ENCODE results near the gene VAV2. TPM values are rescaled to one million over a fixed set of nuclear protein-coding genes. Genes with fewer than 3 reads are reported as not detected.

Gene VAV2
- total RNA-seq, 1 experiment from 2014 or later: 25.1 TPM

GRCh38 chr9:133725886-133726285 is 266.2 kb downstream of the VAV2 start:
- in situ Hi-C loops (cut with HindIII; ENCODE audit: low pct_unique_long_range_greater_than_20kb, low sequenced_read_pairs): no loop called here
- no peak for DNase-seq (ENCODE audit: low read depth)

- DNase-seq (ENCODE audit: low read depth): no peak
- in situ Hi-C loops (cut with HindIII; ENCODE audit: low pct_unique_long_range_greater_than_20kb, low sequenced_read_pairs): no loop called here
Observed at GRCh38 chr9:133718563-133719315, 273.4 kb downstream of the VAV2 start.

GRCh38 chr9:133717113-133718031 is 274.8 kb downstream of the VAV2 start:
- DNase-seq (ENCODE audit: low read depth): no peak
- in situ Hi-C loops (cut with HindIII; ENCODE audit: low pct_unique_long_range_greater_than_20kb, low sequenced_read_pairs): no loop called here

GRCh38 chr9:133716564-133717112 is 275.5 kb downstream of the VAV2 start:
- in situ Hi-C loops (cut with HindIII; ENCODE audit: low pct_unique_long_range_greater_than_20kb, low sequenced_read_pairs): no loop called here
- no peak for DNase-seq (ENCODE audit: low read depth)

GRCh38 chr9:133715866-133716563 is 276.1 kb downstream of the VAV2 start:
- in situ Hi-C loops (cut with HindIII; ENCODE audit: low pct_unique_long_range_greater_than_20kb, low sequenced_read_pairs): no loop called here
- DNase-seq (ENCODE audit: low read depth): no peak

- no peak for DNase-seq (ENCODE audit: low read depth)
Observed at GRCh38 chr9:133715295-133715865, 276.7 kb downstream of the VAV2 start.

GRCh38 chr9:133714606-133715294 is 277.4 kb downstream of the VAV2 start:
- in situ Hi-C loops (cut with HindIII; ENCODE audit: low pct_unique_long_range_greater_than_20kb, low sequenced_read_pairs): no loop called here
- no peak for DNase-seq (ENCODE audit: low read depth)

More at GRCh38 chr9:133715295-133715865, 276.7 kb downstream of the VAV2 start:
- in situ Hi-C loops (cut with HindIII; ENCODE audit: low pct_unique_long_range_greater_than_20kb, low sequenced_read_pairs): no loop called here

- DNase-seq (ENCODE audit: low read depth): no peak
- in situ Hi-C loops (cut with HindIII; ENCODE audit: low pct_unique_long_range_greater_than_20kb, low sequenced_read_pairs): no loop called here
Observed at GRCh38 chr9:133713960-133714495, 278.1 kb downstream of the VAV2 start.

- DNase-seq (ENCODE audit: low read depth): no peak
- in situ Hi-C loops (cut with HindIII; ENCODE audit: low pct_unique_long_range_greater_than_20kb, low sequenced_read_pairs): no loop called here
Observed at GRCh38 chr9:133713150-133713959, 278.8 kb downstream of the VAV2 start.

- in situ Hi-C loops (cut with HindIII; ENCODE audit: low pct_unique_long_range_greater_than_20kb, low sequenced_read_pairs): no loop called here
Observed at GRCh38 chr9:133712221-133713100, 279.7 kb downstream of the VAV2 start.

More at GRCh38 chr9:133712221-133713100, 279.7 kb downstream of the VAV2 start:
- no peak for DNase-seq (ENCODE audit: low read depth)

Other genes starting within 250 kb of the VAV2 start
- gene BRD3OS, start 33.2 kb upstream of the VAV2 start, total RNA-seq (2014; rRNA removed; shearing (Covaris generic); ENCODE audit: low replicate concordance): 27.1 and 30.5 TPM in 2 replicates
- 1.3 and 2.9 TPM in 2 replicates for gene BRD3, start 75.7 kb upstream of the VAV2 start, total RNA-seq (2014; rRNA removed; shearing (Covaris generic); ENCODE audit: low replicate concordance)
- 18.3 and 24.9 TPM in 2 replicates for gene WDR5, start 143.8 kb upstream of the VAV2 start, total RNA-seq (2014; rRNA removed; shearing (Covaris generic); ENCODE audit: low replicate concordance)
- gene RNU6ATAC, start 172.2 kb upstream of the VAV2 start, total RNA-seq (2014; rRNA removed; shearing (Covaris generic); ENCODE audit: low replicate concordance): not detected in 2 replicates

Data from Caki2 (cell line).